Lung (tissue), 12 donors: ENCODE results near the gene ZNF212. TPM values are rescaled to one million over a fixed set of nuclear protein-coding genes. Genes with fewer than 3 reads are reported as not detected.

Source experiments
- ATAC-seq: fragments of 200-7000 bp; cut with Tn5 transposase; one replicate; pipeline ENCODE4 v1.9.1; 2020; ENCODE audit warnings: moderate number of reproducible peaks; ENCODE audit not compliant: insufficient read depth, low FRiP score
- DNase-seq, 3 donors: peaks; one replicate each; pipeline ENCODE4 v3.0.0-alpha.2; 2013 to 2017
- H3K27ac ChIP-seq, 2 donors: one replicate each; pipeline ENCODE4 v1.5.1; 2013; ENCODE audit warnings: mild to moderate bottlenecking in 2 of 2, moderate library complexity in 2 of 2, control low read depth in 1 of 2, inconsistent platforms in 1 of 2, low read depth in 1 of 2, low read length in 1 of 2
- H3K27me3 ChIP-seq, 3 donors: one replicate each; pipeline ENCODE4 v1.5.1; 2013; ENCODE audit warnings: low read length in 2 of 3; ENCODE audit not compliant: control insufficient read depth in 3 of 3, insufficient read depth in 3 of 3
- H3K36me3 ChIP-seq, 4 donors: one replicate each; pipeline ENCODE4 v1.5.1; 2013; ENCODE audit warnings: low read length in 4 of 4, mild to moderate bottlenecking in 1 of 4, moderate library complexity in 1 of 4; ENCODE audit not compliant: control insufficient read depth in 4 of 4, insufficient read depth in 4 of 4
- H3K4me1 ChIP-seq, 5 donors: one replicate each; pipeline ENCODE4 v1.5.1; 2013; ENCODE audit warnings: low read length in 5 of 5, mild to moderate bottlenecking in 2 of 5, moderate library complexity in 1 of 5; ENCODE audit not compliant: control insufficient read depth in 5 of 5, insufficient read depth in 5 of 5
- H3K4me3 ChIP-seq: one replicate; pipeline ENCODE4 v1.5.1; 2013; ENCODE audit warnings: mild to moderate bottlenecking, control low read depth, moderate library complexity
- H3K9ac ChIP-seq, 2 donors: one replicate each; pipeline ENCODE4 v1.5.1; 2013; ENCODE audit warnings: low read length in 2 of 2, control low read depth in 1 of 2; ENCODE audit not compliant: insufficient read depth in 1 of 2
- H3K9me3 ChIP-seq, 4 donors: one replicate each; pipeline ENCODE4 v1.5.1; 2013; ENCODE audit warnings: low read length in 3 of 4, mild to moderate bottlenecking in 1 of 4, moderate library complexity in 1 of 4; ENCODE audit not compliant: control insufficient read depth in 4 of 4, insufficient read depth in 3 of 4
- WGBS, 2 donors: extraction: QIAGEN DNeasy Blood & Tissue Kit; methylation state at CpG; one replicate each; pipeline ENCODE4 v1.1.7; 2013; 5-methylcytosine and 5-hydroxymethylcytosine counted together
- polyA plus RNA-seq, 2 donors: library from polyadenylated mRNA; stranded (reverse); fragments of 200-250 nt; gene quantifications; one replicate each; pipeline ENCODE4 v1.2.1, GENCODE V29; 2013
- total RNA-seq, 2 donors: library from RNA; depleted of rRNA in 1 of 2; stranded (reverse); fragments of >200 nt in 1 of 2; gene quantifications; one replicate each; pipeline ENCODE4 v1.2.1, GENCODE V29; 2014 to 2021
- TF ChIP-seq, protein P1 (sequence below): IDR thresholded peaks from 2 replicates; pipeline ENCODE4 v1.5.1; 2012; ENCODE audit warnings: mild to moderate bottlenecking; ENCODE audit errors: control extremely low read depth, extremely low read depth
- donor health status: control.
- donor health status: control.
- donor health status: Bipolar disorder and iron deficiency.
- donor health status: healthy.
- donor health status: DM: yes; HTN: yes; CAD: no.

ZNF212 gene
- total and polyA plus RNA-seq, 4 donors: 5.7 to 10.2 (median 8.5) TPM

- TF ChIP-seq, protein P1, sequence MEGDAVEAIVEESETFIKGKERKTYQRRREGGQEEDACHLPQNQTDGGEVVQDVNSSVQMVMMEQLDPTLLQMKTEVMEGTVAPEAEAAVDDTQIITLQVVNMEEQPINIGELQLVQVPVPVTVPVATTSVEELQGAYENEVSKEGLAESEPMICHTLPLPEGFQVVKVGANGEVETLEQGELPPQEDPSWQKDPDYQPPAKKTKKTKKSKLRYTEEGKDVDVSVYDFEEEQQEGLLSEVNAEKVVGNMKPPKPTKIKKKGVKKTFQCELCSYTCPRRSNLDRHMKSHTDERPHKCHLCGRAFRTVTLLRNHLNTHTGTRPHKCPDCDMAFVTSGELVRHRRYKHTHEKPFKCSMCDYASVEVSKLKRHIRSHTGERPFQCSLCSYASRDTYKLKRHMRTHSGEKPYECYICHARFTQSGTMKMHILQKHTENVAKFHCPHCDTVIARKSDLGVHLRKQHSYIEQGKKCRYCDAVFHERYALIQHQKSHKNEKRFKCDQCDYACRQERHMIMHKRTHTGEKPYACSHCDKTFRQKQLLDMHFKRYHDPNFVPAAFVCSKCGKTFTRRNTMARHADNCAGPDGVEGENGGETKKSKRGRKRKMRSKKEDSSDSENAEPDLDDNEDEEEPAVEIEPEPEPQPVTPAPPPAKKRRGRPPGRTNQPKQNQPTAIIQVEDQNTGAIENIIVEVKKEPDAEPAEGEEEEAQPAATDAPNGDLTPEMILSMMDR: no peak
- Histone ChIP-seq H3K9me3 (no peaks in the 10 kb centered on the region), H3K4me1 (no peaks in the 10 kb centered on the region), H3K4me3 (no peak overlapping the region), H3K36me3 (peaks cover 23 to 64% (median 40%) of the 10 kb centered on the region in 4 donors), H3K27me3 (no peaks in the 10 kb centered on the region), H3K27ac (no peak overlapping the region), H3K9ac (no peak overlapping the region)
- DNase-seq: no peak
- 90 to 93% methylated on average over 2 of the region's 2 CpGs for WGBS, 2 donors
- ATAC-seq: no peak
Observed at GRCh38 chr7:149216402-149216801, 23.0 kb upstream of the ZNF212 start.

DNA sequence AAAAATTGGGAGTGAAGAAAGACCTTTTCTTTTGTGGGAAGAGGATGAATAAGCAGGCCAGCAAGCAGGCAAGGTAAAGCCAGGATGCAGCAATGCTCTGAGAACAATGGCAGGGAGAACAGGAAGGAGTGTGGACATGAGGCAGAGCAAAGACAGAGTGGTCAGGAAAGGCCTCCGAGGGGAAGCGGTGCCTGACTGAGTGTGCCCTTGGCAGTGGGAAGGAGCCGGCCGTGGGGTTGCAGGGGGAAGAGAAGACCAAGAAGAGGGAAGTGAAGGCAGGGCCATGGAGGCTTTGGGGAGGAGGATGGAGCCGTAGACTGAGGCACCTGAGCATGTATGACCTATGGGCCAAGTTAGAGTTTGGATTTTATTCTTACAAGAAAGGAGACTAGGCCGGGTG lies 21.9 kb upstream of the ZNF212 start:
- TF ChIP-seq, protein P1: no peak
- H3K9me3 ChIP-seq: no peaks in the 10 kb centered on the region
- ATAC-seq (no peak), DNase-seq (no peak)
- no peak overlapping the region for H3K27ac ChIP-seq
- peaks cover 18 to 69% (median 35%) of the 10 kb centered on the region in 4 donors for H3K36me3 ChIP-seq
- WGBS, 2 donors: 81 to 83% methylated on average over 6 of the region's 6 CpGs
- H3K4me1 ChIP-seq: no peaks in the 10 kb centered on the region
- H3K27me3 ChIP-seq: no peaks in the 10 kb centered on the region
- H3K9ac ChIP-seq: no peak overlapping the region
- no peak overlapping the region for H3K4me3 ChIP-seq

DNA sequence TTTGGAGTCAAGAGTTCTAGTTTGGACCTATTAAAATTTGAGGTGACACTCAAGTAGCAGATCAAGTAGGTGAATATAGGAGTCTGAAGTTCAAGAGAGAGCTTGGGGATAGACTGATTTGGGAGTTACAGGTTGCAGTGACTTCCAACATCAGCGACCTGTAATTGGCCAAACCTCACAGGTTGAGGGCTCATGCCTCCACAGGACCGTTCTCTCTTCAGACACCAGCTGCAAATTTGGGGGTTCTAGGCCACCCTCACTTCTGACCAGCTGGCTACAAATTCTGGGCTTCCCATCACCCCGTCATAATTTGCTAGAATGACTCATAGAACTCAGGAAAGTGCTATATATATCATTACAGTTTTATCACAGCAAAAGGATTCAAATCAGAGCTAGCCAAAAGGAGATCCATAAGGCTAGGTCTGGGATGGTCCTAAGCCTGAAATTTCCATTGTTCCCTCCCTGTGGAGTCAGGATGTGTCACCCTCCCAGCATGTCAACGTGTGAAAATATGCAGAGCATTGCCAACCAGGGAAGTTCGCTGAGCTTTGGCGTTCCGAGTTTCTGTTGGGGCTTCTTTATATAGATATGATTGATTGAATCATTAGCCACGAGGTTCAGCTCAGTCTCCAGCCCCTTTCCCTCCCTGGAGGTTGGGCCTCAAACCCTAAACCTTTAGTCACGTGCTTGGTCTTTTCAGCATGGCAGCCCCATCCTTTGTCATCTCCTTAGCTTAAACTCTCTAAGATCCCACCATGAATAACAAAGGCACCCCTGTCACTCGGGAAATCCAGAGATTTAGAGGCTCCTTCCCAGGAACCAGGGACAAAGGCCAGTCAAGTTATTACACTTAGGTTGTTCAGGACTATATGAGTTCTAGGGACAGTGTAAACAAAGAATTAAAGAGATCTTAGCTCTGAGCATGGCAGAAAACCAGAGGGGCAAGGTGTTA lies 20.7 kb upstream of the ZNF212 start:
- H3K27me3 ChIP-seq: no peaks in the 10 kb centered on the region
- H3K9ac ChIP-seq: no peak overlapping the region
- no peaks in the 10 kb centered on the region for H3K4me1 ChIP-seq
- TF ChIP-seq, protein P1: no peak
- no peaks in the 10 kb centered on the region for H3K9me3 ChIP-seq
- ATAC-seq (no peak), DNase-seq (no peak)
- H3K36me3 ChIP-seq: peaks cover 13 to 66% (median 37%) of the 10 kb centered on the region in 4 donors
- H3K27ac ChIP-seq: no peak overlapping the region
- H3K4me3 ChIP-seq: no peak overlapping the region
- WGBS, 2 donors: 87 to 88% methylated on average over 10 of the region's 10 CpGs
